ENCODE data around the gene CCDC183.

GRCh38 chr9:136856079-136856476 is 59.9 kb downstream of the CCDC183 start:
- TF ChIP-seq POLR2A (IDR thresholded peaks at IDR 0.05; ENCODE audit: low read depth, low read length) (no peak), CTCF (conservative IDR thresholded peaks at IDR 0.05; ENCODE audit: low read depth, low read length) (no peak), CHD1 (IDR thresholded peaks at IDR 0.05; ENCODE audit: low read depth, low read length) (no peak), RAD21 (IDR thresholded peaks at IDR 0.05; ENCODE audit: low read length) (no peak), MAFK (IDR thresholded peaks at IDR 0.05; ENCODE audit: low read depth, low read length) (no peak), SMC3 (IDR thresholded peaks at IDR 0.05; ENCODE audit: low read depth, low read length) (no peak), MXI1 (IDR thresholded peaks at IDR 0.05; ENCODE audit: borderline replicate concordance, low read depth, low read length) (no peak), BHLHE40 (IDR thresholded peaks at IDR 0.05; ENCODE audit: low read depth, low read length) (no peak), RFX5 (IDR thresholded peaks at IDR 0.05; ENCODE audit: low read depth, low read length) (no peak), MAZ (IDR thresholded peaks at IDR 0.05; ENCODE audit: borderline replicate concordance, low read depth, low read length) (no peak)
